HCT116 (cell line): ENCODE measurements around the gene CLDN10. TPM values are rescaled to one million over a fixed set of nuclear protein-coding genes. Genes with fewer than 3 reads are reported as not detected.
A peak's percentile ranks its signal among the peaks of the same experiment; 100 is the strongest.

Experiments used
- ATAC-seq: fragments of 200-7000 bp; cut with Tn5 transposase; 2 replicates; pipeline ENCODE4 v1.9.1; 2020; ENCODE audit warnings: mild to moderate bottlenecking, moderate library complexity
- BruUV-seq: library from RNA; stranded (reverse); fragments of 400-500 nt; replicated peaks from 2 replicates; lab custom pipeline; 2021; lab: Mats Ljungman, UMichigan
- CTCF ChIA-PET: fragments of 300-600 bp; sonication (Branson Sonifier 250); formaldehyde crosslinking; loops from one replicate; lab custom pipeline; 2021; ENCODE audit warnings: antibody characterized with exemption; lab: Charles Lee
- POLR2A ChIA-PET: fragments of 300-600, 350-600 bp; sonication (Branson Sonifier 250); formaldehyde crosslinking; loops from one replicate; lab custom pipeline; 2021; ENCODE audit warnings: antibody characterized with exemption; lab: Charles Lee
- RAD21 ChIA-PET, 2 experiments: fragments of 300-600 bp; sonication (Branson Sonifier 250); formaldehyde crosslinking; loops; one replicate each; lab custom pipeline; 2023; ENCODE audit warnings: low total read pairs in 2 of 2; ENCODE audit not compliant: uncharacterized antibody in 2 of 2, unreplicated experiment in 2 of 2, low non-redundant PET in 1 of 2; lab: Charles Lee
- DNase-seq: peaks from one replicate; pipeline ENCODE4 v3.0.0-alpha.2; 2010; ENCODE audit warnings: low read depth, low spot score
- H2AFZ ChIP-seq: fragments of 200-600 bp; shearing (Covaris generic), sonication (generic); 2 replicates; pipeline ENCODE4 v1.6.1; 2017; ENCODE audit warnings: low read depth, mixed run types, mixed read lengths, antibody characterized with exemption, low read length; ENCODE audit not compliant: poor library complexity, severe bottlenecking
- H3K27ac ChIP-seq: 2 replicates; pipeline ENCODE4 v1.5.1; 2012; ENCODE audit warnings: low read depth, low read length
- H3K27me3 ChIP-seq: fragments of 200-600 bp; sonication (generic); 2 replicates; pipeline ENCODE4 v1.6.1; 2016; ENCODE audit warnings: mixed run types, low read length, mixed read lengths; ENCODE audit not compliant: insufficient read depth
- H3K36me3 ChIP-seq, 2 experiments: fragments of 200-500 bp in 1 of 2; fragments of 200-600 bp in 1 of 2; sonication (Bioruptor generic) in 1 of 2; sonication (generic) in 1 of 2; 2 replicates each; pipeline versions ENCODE4 v1.5.1 to v1.6.1; 2014 to 2016; ENCODE audit warnings: low read length in 2 of 2, inconsistent platforms in 1 of 2, mixed read lengths in 1 of 2, mixed run types in 1 of 2; ENCODE audit not compliant: insufficient read depth in 2 of 2, control insufficient read depth in 1 of 2
- H3K4me1 ChIP-seq, 2 experiments: fragments of 200-600 bp in 1 of 2; sonication (generic) in 1 of 2; 2 replicates each; pipeline versions ENCODE4 v1.5.1 to v1.6.1; 2012 to 2017; ENCODE audit warnings: low read length in 2 of 2, inconsistent platforms in 1 of 2, mild to moderate bottlenecking in 1 of 2, mixed read lengths in 1 of 2, mixed run types in 1 of 2, moderate library complexity in 1 of 2; ENCODE audit not compliant: insufficient read depth in 2 of 2, control insufficient read depth in 1 of 2
- H3K4me2 ChIP-seq: fragments of 200-600 bp; sonication (generic); 2 replicates; pipeline ENCODE4 v1.6.1; 2017; ENCODE audit warnings: mixed run types, low read length, mixed read lengths
- H3K4me3 ChIP-seq, 2 experiments: fragments of 200-600 bp in 1 of 2; sonication (generic) in 1 of 2; replicated peaks in 1 of 2; 2 replicates each; pipeline ENCODE4 v1.5.1; 2011 to 2016; ENCODE audit warnings: low read length in 2 of 2, control low read depth in 1 of 2, low read depth in 1 of 2, mild to moderate bottlenecking in 1 of 2, mixed read lengths in 1 of 2, mixed run types in 1 of 2
- H3K79me2 ChIP-seq: fragments of 200-600 bp; sonication (generic); 2 replicates; pipeline ENCODE4 v1.6.1; 2017; ENCODE audit warnings: mild to moderate bottlenecking, mixed run types, low read length, moderate library complexity, mixed read lengths; ENCODE audit not compliant: insufficient read depth
- H3K9ac ChIP-seq: fragments of 200-600 bp; sonication (generic); 2 replicates; pipeline ENCODE4 v1.6.1; 2016; ENCODE audit warnings: low read length, mixed read lengths
- H3K9me2 ChIP-seq: fragments of 200-600 bp; sonication (generic), shearing (Covaris generic); 2 replicates; pipeline ENCODE4 v1.6.1; 2017; ENCODE audit warnings: mixed run types, mild to moderate bottlenecking, moderate library complexity; ENCODE audit not compliant: insufficient read depth
- H3K9me3 ChIP-seq, 2 experiments: fragments of 200-500 bp in 1 of 2; fragments of 200-600 bp in 1 of 2; sonication (Bioruptor generic) in 1 of 2; sonication (generic) in 1 of 2; 2 replicates each; pipeline ENCODE4 v1.6.1; 2014 to 2017; ENCODE audit warnings: low read length in 2 of 2, mixed read lengths in 2 of 2, inconsistent platforms in 1 of 2, low read depth in 1 of 2, mild to moderate bottlenecking in 1 of 2, mixed run types in 1 of 2, moderate library complexity in 1 of 2; ENCODE audit not compliant: control insufficient read depth in 1 of 2, insufficient read depth in 1 of 2
- H4K20me1 ChIP-seq: fragments of 200-600 bp; sonication (generic), shearing (Covaris generic); 2 replicates; pipeline ENCODE4 v1.6.1; 2017; ENCODE audit warnings: mixed run types, mild to moderate bottlenecking, moderate library complexity; ENCODE audit not compliant: insufficient read depth
- CBX3 ChIP-seq: IDR thresholded peaks from 2 replicates; pipeline ENCODE4 v1.6.1; 2012; ENCODE audit warnings: low read depth
- EGR1 ChIP-seq: IDR thresholded peaks from 2 replicates; pipeline ENCODE4 v1.6.1; 2012; ENCODE audit warnings: low read depth
- EZH2 ChIP-seq: fragments of 200-600 bp; sonication (generic); IDR thresholded peaks from 2 replicates; pipeline ENCODE4 v1.6.1; 2017; ENCODE audit warnings: antibody characterized with exemption, mixed run types
- EZH2phosphoT487 ChIP-seq: fragments of 200-600 bp; IDR thresholded peaks from 2 replicates; pipeline ENCODE4 v1.6.1; 2018; ENCODE audit warnings: antibody characterized with exemption, borderline replicate concordance
- FOSL1 ChIP-seq: IDR thresholded peaks from 2 replicates; pipeline ENCODE4 v1.6.1; 2012; ENCODE audit warnings: low read depth
- SIN3A ChIP-seq: IDR thresholded peaks from 2 replicates; pipeline ENCODE4 v1.6.1; 2012; ENCODE audit warnings: low read depth
- TCF7L2 ChIP-seq: IDR thresholded peaks from 2 replicates; pipeline ENCODE4 v1.7.0; 2011; ENCODE audit warnings: borderline replicate concordance, inconsistent platforms; ENCODE audit not compliant: insufficient read depth, insufficient read length; ENCODE audit errors: extremely low read depth
- YY1 ChIP-seq: IDR thresholded peaks from 2 replicates; pipeline ENCODE4 v1.6.1; 2011; ENCODE audit warnings: low read length, low read depth, moderate library complexity, mild to moderate bottlenecking; ENCODE audit not compliant: insufficient replicate concordance; ENCODE audit errors: extremely low read depth
- intact Hi-C: fragments of 100-400 bp; cut with micrococcal nuclease; formaldehyde crosslinking; loops from 2 replicates; pipeline ENCODE4 v1.10.0; 2022
- total RNA-seq: library from RNA; stranded (reverse); gene quantifications from one replicate; pipeline ENCODE4 v1.2.1, GENCODE V29; 2021; ENCODE audit not compliant: unreplicated experiment
- TF ChIP-seq, protein P1 (sequence below): IDR thresholded peaks from 2 replicates; pipeline ENCODE4 v1.6.1; 2011; ENCODE audit warnings: mild to moderate bottlenecking, low read length, moderate library complexity; ENCODE audit not compliant: insufficient replicate concordance; ENCODE audit errors: extremely low read depth
- TF ChIP-seq, protein P2 (sequence below), 3 experiments: fragments of 200-600 bp in 1 of 3; sonication (generic) in 1 of 3; IDR thresholded peaks in 2 of 3; conservative IDR thresholded peaks in 1 of 3; 2 replicates each; pipeline ENCODE4 v1.5.1; 2012 to 2017; ENCODE audit warnings: low read depth in 2 of 3, low read length in 2 of 3, antibody characterized with exemption in 1 of 3, borderline replicate concordance in 1 of 3, control low read depth in 1 of 3, mild to moderate bottlenecking in 1 of 3, mixed read lengths in 1 of 3, mixed run types in 1 of 3, moderate library complexity in 1 of 3; ENCODE audit not compliant: insufficient read depth in 1 of 3
- TF ChIP-seq, protein P3 (sequence below): IDR thresholded peaks from 2 replicates; pipeline ENCODE4 v1.6.1; 2012

The CLDN10 gene
- total RNA-seq, 1 experiment from 2014 or later = not detected

DNA sequence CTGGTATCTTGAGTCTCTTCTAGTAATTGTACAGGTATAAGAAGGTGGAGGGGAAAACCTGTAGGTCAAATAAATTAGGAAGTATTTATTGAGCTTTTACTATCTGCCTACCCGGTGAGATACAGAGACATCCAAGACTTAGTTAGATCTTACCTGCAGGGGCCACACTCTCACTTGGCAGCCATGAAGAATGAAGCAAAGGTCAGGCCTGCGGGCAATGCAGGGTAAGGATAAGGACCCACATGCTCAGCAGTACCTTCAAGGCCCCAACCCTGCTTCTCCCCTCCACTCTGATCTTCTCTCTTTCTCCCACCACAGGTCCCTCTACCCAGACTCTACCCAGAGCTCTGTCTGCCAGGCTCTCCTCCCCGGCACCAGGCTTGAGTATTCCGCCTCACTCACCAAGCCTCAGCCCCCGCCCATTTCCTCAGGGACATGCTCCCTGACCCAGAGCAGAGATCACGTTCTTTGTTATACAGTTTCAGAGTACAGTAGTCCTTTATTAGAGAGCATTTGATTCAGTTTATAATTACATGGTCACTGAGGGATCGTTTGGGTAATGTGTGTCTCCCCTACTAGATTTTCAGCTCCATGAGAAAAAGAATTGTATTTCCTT lies 18.9 kb upstream of the CLDN10 start:
- H4K20me1 ChIP-seq = no peaks in the 10 kb centered on the region
- no peaks in the 10 kb centered on the region for H3K9me2 ChIP-seq
- intact Hi-C loops = no loop called here
- H3K4me2 ChIP-seq = no peak overlapping the region
- no peak for DNase-seq
- peaks cover 0 to 30% of the 10 kb centered on the region in 2 experiments; a peak in 2 of 4 replicates for H3K4me1 ChIP-seq
- H3K79me2 ChIP-seq = no peaks in the 10 kb centered on the region
- H3K9me3 ChIP-seq = no peaks in the 10 kb centered on the region
- H3K9ac ChIP-seq = no peak overlapping the region
- TF ChIP-seq, protein P1, sequence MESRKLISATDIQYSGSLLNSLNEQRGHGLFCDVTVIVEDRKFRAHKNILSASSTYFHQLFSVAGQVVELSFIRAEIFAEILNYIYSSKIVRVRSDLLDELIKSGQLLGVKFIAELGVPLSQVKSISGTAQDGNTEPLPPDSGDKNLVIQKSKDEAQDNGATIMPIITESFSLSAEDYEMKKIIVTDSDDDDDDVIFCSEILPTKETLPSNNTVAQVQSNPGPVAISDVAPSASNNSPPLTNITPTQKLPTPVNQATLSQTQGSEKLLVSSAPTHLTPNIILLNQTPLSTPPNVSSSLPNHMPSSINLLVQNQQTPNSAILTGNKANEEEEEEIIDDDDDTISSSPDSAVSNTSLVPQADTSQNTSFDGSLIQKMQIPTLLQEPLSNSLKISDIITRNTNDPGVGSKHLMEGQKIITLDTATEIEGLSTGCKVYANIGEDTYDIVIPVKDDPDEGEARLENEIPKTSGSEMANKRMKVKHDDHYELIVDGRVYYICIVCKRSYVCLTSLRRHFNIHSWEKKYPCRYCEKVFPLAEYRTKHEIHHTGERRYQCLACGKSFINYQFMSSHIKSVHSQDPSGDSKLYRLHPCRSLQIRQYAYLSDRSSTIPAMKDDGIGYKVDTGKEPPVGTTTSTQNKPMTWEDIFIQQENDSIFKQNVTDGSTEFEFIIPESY = no peak
- TF ChIP-seq EGR1 (no peak), EZH2 (no peak), FOSL1 (no peak), EZH2phosphoT487 (no peak), YY1 (no peak), SIN3A (no peak), TCF7L2 (no peak), CBX3 (no peak)
- TF ChIP-seq, protein P2, sequence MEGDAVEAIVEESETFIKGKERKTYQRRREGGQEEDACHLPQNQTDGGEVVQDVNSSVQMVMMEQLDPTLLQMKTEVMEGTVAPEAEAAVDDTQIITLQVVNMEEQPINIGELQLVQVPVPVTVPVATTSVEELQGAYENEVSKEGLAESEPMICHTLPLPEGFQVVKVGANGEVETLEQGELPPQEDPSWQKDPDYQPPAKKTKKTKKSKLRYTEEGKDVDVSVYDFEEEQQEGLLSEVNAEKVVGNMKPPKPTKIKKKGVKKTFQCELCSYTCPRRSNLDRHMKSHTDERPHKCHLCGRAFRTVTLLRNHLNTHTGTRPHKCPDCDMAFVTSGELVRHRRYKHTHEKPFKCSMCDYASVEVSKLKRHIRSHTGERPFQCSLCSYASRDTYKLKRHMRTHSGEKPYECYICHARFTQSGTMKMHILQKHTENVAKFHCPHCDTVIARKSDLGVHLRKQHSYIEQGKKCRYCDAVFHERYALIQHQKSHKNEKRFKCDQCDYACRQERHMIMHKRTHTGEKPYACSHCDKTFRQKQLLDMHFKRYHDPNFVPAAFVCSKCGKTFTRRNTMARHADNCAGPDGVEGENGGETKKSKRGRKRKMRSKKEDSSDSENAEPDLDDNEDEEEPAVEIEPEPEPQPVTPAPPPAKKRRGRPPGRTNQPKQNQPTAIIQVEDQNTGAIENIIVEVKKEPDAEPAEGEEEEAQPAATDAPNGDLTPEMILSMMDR (IDR thresholded peaks at IDR 0.05 in 2 of 3, conservative IDR thresholded peaks at IDR 0.05 in 1 of 3; ENCODE audit: borderline replicate concordance in 1 of 3, insufficient read depth in 1 of 3, low read depth in 2 of 3, low read length in 2 of 3) = no peak
- TF ChIP-seq, protein P3, sequence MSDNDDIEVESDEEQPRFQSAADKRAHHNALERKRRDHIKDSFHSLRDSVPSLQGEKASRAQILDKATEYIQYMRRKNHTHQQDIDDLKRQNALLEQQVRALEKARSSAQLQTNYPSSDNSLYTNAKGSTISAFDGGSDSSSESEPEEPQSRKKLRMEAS = no peak
- no peak overlapping the region for H3K4me3 ChIP-seq
- no peak overlapping the region for H3K27ac ChIP-seq
- RAD21 ChIA-PET = no interaction called here
- no peak for ATAC-seq
- H3K27me3 ChIP-seq = no peaks in the 10 kb centered on the region
- CTCF ChIA-PET = interaction anchor here (0.6 kb wide), 1 partner anchor 153 kb away, joined by 3 read pairs; no protein-coding TSS in a partner anchor
- no peaks in the 10 kb centered on the region for H3K36me3 ChIP-seq
- BruUV-seq = no TSS peak
- H2AFZ ChIP-seq = peak overlapping the region; percentile 19
- POLR2A ChIA-PET = no interaction called here
